HG02884 (cell line): ENCODE results near the gene MS4A6A.
A peak's percentile ranks its signal among the peaks of the same experiment; 100 is the strongest.
"Not testable (repeated sequence)": the region's sequence is repeated elsewhere in the genome, so short reads cannot be mapped to it uniquely, and the experiment has no call there.

Source experiments
- ATAC-seq: cut with Tn5 transposase; IDR thresholded peaks from one replicate; pipeline ENCODE4 v1.9.1; 2021; ENCODE audit warnings: mild to moderate bottlenecking, moderate library complexity; ENCODE audit not compliant: unreplicated experiment

MS4A6A gene

GRCh38 chr11:60182541-60183330 is at the start of gene MS4A6A:
Gene MS4A6A (minus strand): TSS chr11:60183083. CDS start chr11:60181727, 1,356 bp downstream.
- ATAC-seq: no peak

- ATAC-seq: no peak
Measured at GRCh38 chr11:60230681-60231080, 47.8 kb upstream of the MS4A6A start.

GRCh38 chr11:60222141-60222540 is 39.3 kb upstream of the MS4A6A start:
- no peak for ATAC-seq

GRCh38 chr11:60221692-60222091 is 38.8 kb upstream of the MS4A6A start:
- no peak for ATAC-seq

- no peak for ATAC-seq
Measured at GRCh38 chr11:60221181-60221580, 38.3 kb upstream of the MS4A6A start.

GRCh38 chr11:60214386-60214785 is 31.5 kb upstream of the MS4A6A start:
- no peak for ATAC-seq

- ATAC-seq: no peak
Measured at GRCh38 chr11:60211206-60211605, 28.3 kb upstream of the MS4A6A start.

- no peak for ATAC-seq
Measured at GRCh38 chr11:60209977-60210376, 27.1 kb upstream of the MS4A6A start.

- no peak for ATAC-seq
Measured at GRCh38 chr11:60208951-60209350, 26.1 kb upstream of the MS4A6A start.

GRCh38 chr11:60208146-60208895 is 25.4 kb upstream of the MS4A6A start:
- ATAC-seq: no peak

- no peak for ATAC-seq
Measured at GRCh38 chr11:60206616-60207015, 23.7 kb upstream of the MS4A6A start.

GRCh38 chr11:60204922-60205321 is 22.0 kb upstream of the MS4A6A start:
- ATAC-seq: peak; percentile 57

GRCh38 chr11:60201334-60201733 is 18.5 kb upstream of the MS4A6A start:
- ATAC-seq: not testable (repeated sequence)

GRCh38 chr11:60197442-60197841 is 14.6 kb upstream of the MS4A6A start:
- ATAC-seq: no peak

- ATAC-seq: no peak
Measured at GRCh38 chr11:60195923-60196368, 13.1 kb upstream of the MS4A6A start.

- no peak for ATAC-seq
Measured at GRCh38 chr11:60194511-60194910, 11.6 kb upstream of the MS4A6A start.

GRCh38 chr11:60193687-60194433 is 11.0 kb upstream of the MS4A6A start:
- peak; percentile 88 for ATAC-seq

GRCh38 chr11:60192564-60192963 is 9.7 kb upstream of the MS4A6A start:
- not testable (repeated sequence) for ATAC-seq

- not testable (repeated sequence) for ATAC-seq
Measured at GRCh38 chr11:60188481-60188880, 5.6 kb upstream of the MS4A6A start.

GRCh38 chr11:60186128-60186527 is 3.2 kb upstream of the MS4A6A start:
- ATAC-seq: not testable (repeated sequence)

GRCh38 chr11:60185512-60185827 is 2.6 kb upstream of the MS4A6A start:
- ATAC-seq: peak; percentile 34
